ENCODE results near the gene TDRD9.

TDRD9 gene

GRCh38 chr14:104101651-104102281 is 173.5 kb downstream of the TDRD9 start:
- no peak for DNase-seq (ENCODE audit: low read depth in 2 of 2)
